ENCODE data around the gene PPARA.

PPARA gene

DNA sequence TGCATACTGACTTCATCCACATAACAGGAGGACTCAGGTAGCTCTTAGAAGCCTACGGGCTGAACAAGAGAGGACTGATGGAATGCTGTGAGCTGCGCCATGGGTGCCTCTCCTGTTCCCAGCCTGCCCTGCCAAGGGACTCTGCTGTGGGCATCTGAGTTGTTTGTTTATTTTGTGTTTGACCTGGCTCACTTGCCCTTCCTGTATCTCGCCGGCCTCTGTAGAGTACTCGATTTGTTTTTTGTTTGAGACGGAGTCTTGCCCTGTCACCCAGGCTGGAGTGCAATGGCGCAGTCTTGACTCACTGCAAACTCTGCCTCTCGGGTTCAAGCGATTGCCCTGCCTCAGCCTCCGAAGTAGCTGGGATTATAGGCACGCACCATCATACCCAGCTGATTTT is 119.2 kb downstream of the PPARA start:
- no peak overlapping the region for H3K27ac ChIP-seq (ENCODE audit: insufficient read depth, low read length, poor library complexity, severe bottlenecking)

DNA sequence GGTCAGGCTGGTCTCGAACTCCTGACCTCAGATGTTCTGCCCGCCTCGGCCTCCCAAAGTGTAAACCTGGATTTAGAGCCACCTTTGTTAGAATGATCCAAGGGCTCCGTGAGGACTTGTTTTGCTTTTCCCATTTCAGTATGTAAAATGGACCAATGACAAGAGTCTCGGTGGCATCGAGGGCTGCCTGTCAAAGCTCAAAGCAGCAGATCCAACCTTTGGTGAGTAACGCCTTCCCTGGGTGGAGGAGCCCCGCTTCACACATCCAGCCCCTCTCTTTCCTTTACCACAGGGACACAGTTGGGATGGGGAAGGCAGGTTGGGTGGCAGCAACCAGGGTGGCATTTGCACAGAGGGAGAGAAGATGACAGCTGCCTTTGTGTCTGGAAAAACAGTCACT is 121.9 kb downstream of the PPARA start:
- Histone ChIP-seq H3K27ac (ENCODE audit: insufficient read depth, low read length, poor library complexity, severe bottlenecking) (no peak overlapping the region), H3K4me1 (ENCODE audit: control insufficient read depth, insufficient read depth, low read length, poor library complexity, severe bottlenecking) (peaks cover 8% of the 10 kb centered on the region), H3K36me3 (ENCODE audit: control insufficient read depth, insufficient read depth, low read length) (peaks cover 6% of the 10 kb centered on the region), H3K4me3 (ENCODE audit: insufficient read depth, low read depth, low read length, poor library complexity, severe bottlenecking) (no peak overlapping the region), H3K9me3 (ENCODE audit: control insufficient read depth, low read length) (no peaks in the 10 kb centered on the region), H3K27me3 (replicated peaks; ENCODE audit: control insufficient read depth, insufficient read depth, low read length, poor library complexity, severe bottlenecking) (no peaks in the 10 kb centered on the region)
- DNase-seq, result no peak

More for the DNA sequence above, 119.2 kb downstream of the PPARA start:
- Histone ChIP-seq H3K4me3 (ENCODE audit: insufficient read depth, low read depth, low read length, poor library complexity, severe bottlenecking) (no peak overlapping the region), H3K27me3 (replicated peaks; ENCODE audit: control insufficient read depth, insufficient read depth, low read length, poor library complexity, severe bottlenecking) (no peaks in the 10 kb centered on the region), H3K36me3 (ENCODE audit: control insufficient read depth, insufficient read depth, low read length) (no peaks in the 10 kb centered on the region), H3K4me1 (ENCODE audit: control insufficient read depth, insufficient read depth, low read length, poor library complexity, severe bottlenecking) (peaks cover 8% of the 10 kb centered on the region), H3K9me3 (ENCODE audit: control insufficient read depth, low read length) (no peaks in the 10 kb centered on the region)
- DNase-seq, result no peak

DNA sequence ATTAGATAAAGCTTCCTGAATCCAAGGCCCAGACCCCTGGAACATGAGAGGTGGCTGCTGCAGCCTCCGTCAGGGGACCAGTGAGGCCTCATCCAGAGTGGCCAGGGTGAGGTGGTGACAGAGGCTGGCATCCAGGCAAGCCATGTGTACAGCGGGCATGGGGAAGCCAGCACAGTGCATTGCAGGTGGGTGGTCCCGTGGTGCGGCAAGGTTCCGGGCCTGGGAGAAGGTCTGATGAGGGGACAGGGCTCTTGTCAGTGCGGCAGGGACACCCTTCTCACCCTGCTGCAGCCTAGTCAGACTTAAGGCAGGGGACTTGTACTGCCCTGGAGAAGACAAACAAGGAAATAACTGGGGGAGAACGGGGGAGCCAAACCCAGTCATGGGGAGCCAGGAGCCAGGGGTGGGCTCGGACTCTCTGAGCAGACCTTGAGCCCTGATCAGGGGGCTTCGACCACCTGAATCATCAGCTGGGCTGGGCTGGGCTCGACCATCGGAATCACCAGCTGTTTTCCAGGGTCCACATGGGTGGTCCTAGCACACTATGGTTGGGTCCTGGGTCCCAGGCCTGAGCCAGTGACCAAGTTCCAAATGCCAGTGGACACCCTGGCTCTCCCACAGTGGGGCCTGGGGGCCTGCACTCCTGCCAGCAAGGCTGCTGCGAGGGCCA is 122.6 kb downstream of the PPARA start:
- Histone ChIP-seq H3K27me3 (replicated peaks; ENCODE audit: control insufficient read depth, insufficient read depth, low read length, poor library complexity, severe bottlenecking) (no peaks in the 10 kb centered on the region), H3K27ac (ENCODE audit: insufficient read depth, low read length, poor library complexity, severe bottlenecking) (no peak overlapping the region), H3K9me3 (ENCODE audit: control insufficient read depth, low read length) (no peaks in the 10 kb centered on the region), H3K36me3 (ENCODE audit: control insufficient read depth, insufficient read depth, low read length) (peaks cover 6% of the 10 kb centered on the region), H3K4me1 (ENCODE audit: control insufficient read depth, insufficient read depth, low read length, poor library complexity, severe bottlenecking) (peaks cover 5% of the 10 kb centered on the region), H3K4me3 (ENCODE audit: insufficient read depth, low read depth, low read length, poor library complexity, severe bottlenecking) (no peak overlapping the region)
- DNase-seq, result no peak

DNA sequence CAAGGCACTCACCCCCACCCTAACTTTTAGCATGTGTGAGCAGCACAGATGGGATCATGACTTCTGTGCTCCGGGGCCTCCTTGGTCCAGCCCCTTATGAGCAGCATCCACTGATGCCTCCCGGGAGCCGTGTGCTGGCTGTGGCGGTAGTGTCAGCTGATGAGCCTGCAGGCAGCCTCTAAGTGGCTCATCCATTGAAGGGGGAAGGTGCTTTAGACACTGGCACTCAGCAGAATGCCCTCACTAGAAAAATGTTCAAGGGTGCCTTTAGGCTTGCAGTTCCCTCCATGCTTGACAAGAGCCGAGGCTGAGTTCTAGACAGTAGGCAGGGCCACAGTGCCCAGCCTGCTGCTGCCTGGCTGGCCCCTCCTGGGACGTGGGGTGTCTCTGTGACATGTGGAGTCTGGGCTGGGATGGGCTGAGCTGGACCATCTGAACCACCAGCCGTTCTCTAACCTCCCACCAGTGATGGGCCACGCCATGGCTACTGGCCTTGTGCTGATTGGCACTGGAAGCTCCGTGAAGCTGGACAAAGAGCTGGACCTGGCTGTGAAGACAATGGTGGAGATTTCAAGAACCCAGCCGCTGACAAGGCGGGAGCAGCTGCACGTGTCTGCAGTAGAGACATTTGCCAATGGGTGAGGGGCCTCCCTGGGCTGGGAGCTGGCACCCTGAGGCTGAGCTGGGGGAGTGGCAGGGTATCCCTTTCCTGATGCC is 123.3 kb downstream of the PPARA start:
- no peak overlapping the region for H3K27ac ChIP-seq (ENCODE audit: insufficient read depth, low read length, poor library complexity, severe bottlenecking)
- H3K27me3 ChIP-seq (replicated peaks; ENCODE audit: control insufficient read depth, insufficient read depth, low read length, poor library complexity, severe bottlenecking), result no peaks in the 10 kb centered on the region
- H3K4me3 ChIP-seq (ENCODE audit: insufficient read depth, low read depth, low read length, poor library complexity, severe bottlenecking), result no peak overlapping the region
- H3K4me1 ChIP-seq (ENCODE audit: control insufficient read depth, insufficient read depth, low read length, poor library complexity, severe bottlenecking), result no peaks in the 10 kb centered on the region
- H3K36me3 ChIP-seq (ENCODE audit: control insufficient read depth, insufficient read depth, low read length), result peaks cover 10% of the 10 kb centered on the region
- no peak for DNase-seq
- H3K9me3 ChIP-seq (ENCODE audit: control insufficient read depth, low read length), result no peaks in the 10 kb centered on the region

DNA sequence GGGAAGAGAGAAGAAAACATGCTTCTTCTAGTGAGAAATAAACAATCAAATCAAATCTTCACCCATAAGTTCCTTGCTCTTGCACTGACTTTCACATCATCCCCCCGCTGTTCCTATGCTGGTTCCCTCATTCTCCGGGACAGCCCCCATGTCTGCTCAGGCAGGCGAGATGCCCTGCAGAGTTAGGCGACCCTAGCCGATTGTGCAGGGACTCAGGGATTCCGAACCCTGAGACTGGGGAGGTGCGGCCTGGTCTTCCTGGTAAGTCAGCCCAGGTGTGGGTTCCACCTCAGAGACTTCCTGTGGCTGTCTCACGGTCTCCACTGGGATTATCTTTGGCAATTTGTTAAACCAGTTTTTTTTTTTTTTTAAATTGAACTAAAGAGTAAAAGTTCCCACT is 124.1 kb downstream of the PPARA start:
- no peaks in the 10 kb centered on the region for H3K27me3 ChIP-seq (replicated peaks; ENCODE audit: control insufficient read depth, insufficient read depth, low read length, poor library complexity, severe bottlenecking)
- H3K36me3 ChIP-seq (ENCODE audit: control insufficient read depth, insufficient read depth, low read length), result peaks cover 12% of the 10 kb centered on the region
- no peaks in the 10 kb centered on the region for H3K9me3 ChIP-seq (ENCODE audit: control insufficient read depth, low read length)
- no peak overlapping the region for H3K27ac ChIP-seq (ENCODE audit: insufficient read depth, low read length, poor library complexity, severe bottlenecking)
- no peak for DNase-seq
- H3K4me3 ChIP-seq (ENCODE audit: insufficient read depth, low read depth, low read length, poor library complexity, severe bottlenecking), result no peak overlapping the region
- no peaks in the 10 kb centered on the region for H3K4me1 ChIP-seq (ENCODE audit: control insufficient read depth, insufficient read depth, low read length, poor library complexity, severe bottlenecking)

DNA sequence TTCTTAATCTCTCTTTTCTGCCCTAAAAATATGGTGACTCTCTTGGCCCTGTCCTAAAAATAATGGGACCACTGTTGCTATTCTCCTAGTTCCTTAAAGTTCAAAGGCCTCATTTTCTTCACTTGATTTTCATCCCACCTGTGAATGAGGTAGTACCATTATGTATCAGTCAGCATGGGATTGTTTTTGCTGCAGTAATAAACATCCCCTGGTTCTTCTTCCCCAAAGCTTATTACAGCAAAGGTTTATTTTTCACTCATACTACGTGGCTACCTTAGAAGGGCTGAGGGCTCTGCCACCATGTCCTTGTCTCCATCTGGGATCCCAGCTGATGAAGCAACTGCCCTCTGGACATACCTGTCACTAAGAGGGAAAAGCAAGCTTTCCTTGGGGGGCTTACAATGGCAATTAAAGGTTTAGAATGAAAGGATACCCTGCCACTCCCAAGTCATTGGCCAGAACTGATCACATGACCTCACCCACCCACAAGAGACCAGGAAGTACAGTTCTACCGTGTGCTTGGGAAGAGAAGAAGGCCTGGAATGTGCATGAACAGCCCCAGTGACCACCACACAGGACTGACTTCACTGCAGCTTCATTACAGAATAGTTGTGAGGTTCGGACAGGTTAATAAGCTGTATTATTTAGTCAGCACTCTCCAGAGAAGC is 125.3 kb downstream of the PPARA start:
- no peak overlapping the region for H3K4me3 ChIP-seq (ENCODE audit: insufficient read depth, low read depth, low read length, poor library complexity, severe bottlenecking)
- H3K27me3 ChIP-seq (replicated peaks; ENCODE audit: control insufficient read depth, insufficient read depth, low read length, poor library complexity, severe bottlenecking), result no peaks in the 10 kb centered on the region
- no peak for DNase-seq
- H3K27ac ChIP-seq (ENCODE audit: insufficient read depth, low read length, poor library complexity, severe bottlenecking), result no peak overlapping the region
- no peaks in the 10 kb centered on the region for H3K9me3 ChIP-seq (ENCODE audit: control insufficient read depth, low read length)
- H3K4me1 ChIP-seq (ENCODE audit: control insufficient read depth, insufficient read depth, low read length, poor library complexity, severe bottlenecking), result no peaks in the 10 kb centered on the region
- peaks cover 12% of the 10 kb centered on the region for H3K36me3 ChIP-seq (ENCODE audit: control insufficient read depth, insufficient read depth, low read length)

DNA sequence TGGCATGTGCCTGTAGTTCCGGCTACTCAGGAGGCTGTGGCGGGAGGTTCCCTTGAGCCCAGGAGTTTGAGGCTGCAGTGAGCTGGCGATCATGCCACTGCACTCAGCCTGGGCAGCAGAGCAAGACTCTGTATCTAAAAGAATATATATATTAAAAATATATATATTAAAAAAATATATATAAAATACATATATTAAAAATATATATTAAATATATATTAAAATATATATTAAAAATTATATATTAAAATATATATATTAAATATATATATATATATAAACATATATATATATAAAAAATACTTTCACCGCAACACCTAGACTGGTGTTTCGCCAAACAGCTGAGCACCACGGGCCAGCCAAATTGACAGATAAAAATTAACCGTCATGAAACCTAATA is 126.2 kb downstream of the PPARA start:
- Histone ChIP-seq H3K27ac (ENCODE audit: insufficient read depth, low read length, poor library complexity, severe bottlenecking) (no peak overlapping the region), H3K4me1 (ENCODE audit: control insufficient read depth, insufficient read depth, low read length, poor library complexity, severe bottlenecking) (no peaks in the 10 kb centered on the region), H3K27me3 (replicated peaks; ENCODE audit: control insufficient read depth, insufficient read depth, low read length, poor library complexity, severe bottlenecking) (no peaks in the 10 kb centered on the region), H3K9me3 (ENCODE audit: control insufficient read depth, low read length) (no peaks in the 10 kb centered on the region), H3K36me3 (ENCODE audit: control insufficient read depth, insufficient read depth, low read length) (peaks cover 12% of the 10 kb centered on the region), H3K4me3 (ENCODE audit: insufficient read depth, low read depth, low read length, poor library complexity, severe bottlenecking) (no peak overlapping the region)
- DNase-seq, result no peak

DNA sequence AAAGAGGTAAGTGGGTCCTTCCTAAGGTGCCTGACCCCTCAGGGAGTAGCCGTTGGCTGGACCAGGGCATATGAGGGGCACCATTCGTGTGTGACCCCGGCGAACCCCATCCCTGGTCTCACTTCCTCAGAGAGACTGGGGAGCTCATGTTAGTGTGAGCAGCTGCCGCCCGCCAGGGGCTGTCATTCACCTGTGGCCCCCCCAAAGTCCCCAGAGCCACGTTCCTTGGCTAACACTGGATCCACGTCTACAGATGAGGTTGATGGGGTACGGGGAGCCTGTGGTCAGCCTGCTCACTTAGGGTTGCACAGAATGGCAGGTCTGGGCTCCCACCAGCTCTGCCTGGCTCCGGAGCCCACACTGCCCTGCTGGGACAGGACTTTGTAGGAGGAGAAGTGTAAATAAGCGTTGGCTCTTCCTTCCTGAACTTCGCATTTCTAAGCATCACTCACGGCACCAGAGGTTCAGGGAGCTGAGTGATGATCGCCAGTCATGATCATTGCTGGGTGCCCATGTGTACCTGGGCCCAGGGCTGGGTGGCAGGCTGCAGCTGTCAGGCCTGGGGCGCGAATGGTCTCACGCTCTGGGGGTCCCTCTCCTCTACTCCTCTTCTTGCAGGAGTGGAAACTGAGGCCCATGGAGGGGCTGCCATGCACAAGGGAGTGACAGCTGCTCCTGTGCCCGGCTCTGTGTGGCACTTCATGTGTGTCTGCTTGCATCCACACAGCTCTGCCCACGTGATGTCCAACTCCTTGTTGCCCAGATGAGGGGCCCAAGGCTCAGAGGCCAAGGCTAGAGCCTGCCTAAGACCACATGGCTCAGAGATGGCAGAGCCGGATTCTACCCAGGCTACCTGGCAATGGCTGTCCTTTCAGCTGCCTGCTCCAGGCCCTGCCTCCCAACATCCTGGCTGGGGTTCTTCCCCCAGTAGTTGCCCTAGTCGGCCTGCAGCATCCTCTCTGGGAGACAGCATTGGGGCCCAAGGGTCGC is 128.6 kb downstream of the PPARA start:
- H3K4me1 ChIP-seq (ENCODE audit: control insufficient read depth, insufficient read depth, low read length, poor library complexity, severe bottlenecking), result no peaks in the 10 kb centered on the region
- H3K36me3 ChIP-seq (ENCODE audit: control insufficient read depth, insufficient read depth, low read length), result peaks cover 15% of the 10 kb centered on the region
- DNase-seq, result no peak
- no peak overlapping the region for H3K4me3 ChIP-seq (ENCODE audit: insufficient read depth, low read depth, low read length, poor library complexity, severe bottlenecking)
- no peaks in the 10 kb centered on the region for H3K9me3 ChIP-seq (ENCODE audit: control insufficient read depth, low read length)
- no peak overlapping the region for H3K27ac ChIP-seq (ENCODE audit: insufficient read depth, low read length, poor library complexity, severe bottlenecking)
- H3K27me3 ChIP-seq (replicated peaks; ENCODE audit: control insufficient read depth, insufficient read depth, low read length, poor library complexity, severe bottlenecking), result no peaks in the 10 kb centered on the region

DNA sequence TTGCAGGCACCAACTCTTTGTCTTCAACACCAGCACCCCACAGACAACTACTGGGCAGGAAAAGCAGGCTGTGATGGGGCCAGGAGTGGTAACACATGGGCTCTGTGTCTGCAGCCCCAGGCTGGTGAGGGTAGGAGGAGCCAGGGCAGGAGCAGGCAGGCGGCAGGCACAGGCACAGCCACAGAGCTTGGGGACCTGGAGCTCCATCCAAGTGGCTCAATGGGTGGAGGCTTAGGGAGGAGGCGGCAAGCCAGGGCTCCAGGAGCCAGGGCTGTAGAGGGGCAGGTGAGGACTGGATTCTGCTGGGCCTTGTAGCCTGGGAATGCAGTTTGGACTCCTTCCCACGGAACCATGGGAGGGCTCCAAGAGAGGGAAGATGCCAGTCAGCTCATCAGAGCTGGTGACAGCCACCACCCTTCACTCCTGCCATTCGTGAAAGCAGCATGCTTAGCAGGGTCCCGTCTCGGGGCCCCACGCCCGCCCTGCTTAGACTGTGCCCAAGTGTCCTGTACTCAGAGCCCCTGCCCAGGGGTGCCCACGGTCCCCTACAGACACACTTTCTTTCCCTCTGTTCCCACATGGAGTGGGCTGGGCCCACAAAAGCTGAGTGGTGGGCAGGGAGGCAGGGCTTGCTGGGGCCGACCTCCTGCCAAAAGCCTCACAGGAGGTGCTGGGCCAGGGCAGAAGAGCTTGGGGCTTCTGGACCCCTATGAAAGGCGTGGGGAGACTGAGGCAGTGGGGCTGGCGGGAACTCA is 129.9 kb downstream of the PPARA start:
- Histone ChIP-seq H3K4me3 (ENCODE audit: insufficient read depth, low read depth, low read length, poor library complexity, severe bottlenecking) (no peak overlapping the region), H3K4me1 (ENCODE audit: control insufficient read depth, insufficient read depth, low read length, poor library complexity, severe bottlenecking) (no peaks in the 10 kb centered on the region), H3K27me3 (replicated peaks; ENCODE audit: control insufficient read depth, insufficient read depth, low read length, poor library complexity, severe bottlenecking) (no peaks in the 10 kb centered on the region), H3K27ac (ENCODE audit: insufficient read depth, low read length, poor library complexity, severe bottlenecking) (no peak overlapping the region), H3K36me3 (ENCODE audit: control insufficient read depth, insufficient read depth, low read length) (peaks cover 19% of the 10 kb centered on the region), H3K9me3 (ENCODE audit: control insufficient read depth, low read length) (no peaks in the 10 kb centered on the region)
- DNase-seq, result no peak
